Adrenal gland (tissue), 12 donors: ENCODE data around the gene NR4A1. TPM values are rescaled to one million over a fixed set of nuclear protein-coding genes. Genes with fewer than 3 reads are reported as not detected.

Experiments used
- DNase-seq, 7 donors: peaks; one replicate each; pipeline ENCODE4 v3.0.0-alpha.2; 2019 to 2020
- H3K27ac ChIP-seq, 5 donors: fragments of 200-600 bp; sonication (generic) in 4 of 5; 1 replicate in 3 of 5; 2 replicates in 2 of 5; pipeline versions ENCODE4 v1.5.1 to v1.8.0; 2016 to 2020; ENCODE audit warnings: mild to moderate bottlenecking in 1 of 5
- H3K27me3 ChIP-seq: fragments of 200-600 bp; 2 replicates; pipeline ENCODE4 v1.8.0; 2021
- H3K36me3 ChIP-seq, 2 donors: fragments of 200-600 bp; replicated peaks in 1 of 2; 1 replicate in 1 of 2; 2 replicates in 1 of 2; pipeline versions ENCODE4 v1.5.1 to v1.8.0; 2018 to 2022
- H3K4me1 ChIP-seq, 2 donors: fragments of 200-600 bp; replicated peaks in 1 of 2; 1 replicate in 1 of 2; 2 replicates in 1 of 2; pipeline versions ENCODE4 v1.5.1 to v1.8.0; 2018 to 2021
- H3K4me3 ChIP-seq, 4 donors: fragments of 200-600 bp; sonication (generic) in 3 of 4; one replicate each; pipeline ENCODE4 v1.5.1; 2016 to 2018
- H3K9me3 ChIP-seq, 3 donors: fragments of 200-600 bp; sonication (generic) in 1 of 3; replicated peaks in 1 of 3; 1 replicate in 2 of 3; 2 replicates in 1 of 3; pipeline versions ENCODE4 v1.5.1 to v1.8.0; 2016 to 2021
- CTCF ChIP-seq, 6 experiments: fragments of 450-650 bp in 4 of 6; fragments of 200-600 bp in 2 of 6; sonication (generic) in 1 of 6; IDR thresholded peaks; 1 replicate in 5 of 6; 2 replicates in 1 of 6; pipeline versions ENCODE4 v1.5.1 to v1.8.0; 2016 to 2021; ENCODE audit warnings: antibody characterized with exemption in 6 of 6, mild to moderate bottlenecking in 2 of 6, moderate library complexity in 1 of 6
- POLR2A ChIP-seq, 2 donors: fragments of 450-650 bp; IDR thresholded peaks; one replicate each; pipeline ENCODE4 v1.6.1; 2017; ENCODE audit warnings: antibody characterized with exemption in 2 of 2, mild to moderate bottlenecking in 2 of 2, moderate library complexity in 1 of 2
- WGBS, 4 donors: extraction: QIAGEN DNeasy Blood & Tissue Kit in 2 of 4; methylation state at CpG; one replicate each; pipeline versions ENCODE4 v1.1.5 to v1.1.7; 2013 to 2017; 5-methylcytosine and 5-hydroxymethylcytosine counted together
- intact Hi-C, 2 donors: fragments of 100-400 bp; cut with DNase I; formaldehyde crosslinking; loops; one replicate each; pipeline versions ENCODE4 v1.14.1 to v1.15.0; 2022 to 2023
- polyA plus RNA-seq, 3 donors: library from polyadenylated mRNA; stranded (reverse); fragments of 200-250 nt in 2 of 3; fragments of 350-450 nt in 1 of 3; fragmentation: Illumina TruSeq in 1 of 3; extraction: RNeasy Lipid Tissue Mini Kit (QIAGEN cat#74804) in 1 of 3; gene quantifications; one replicate each; pipeline ENCODE4 v1.2.3, GENCODE V29; 2013 to 2014
- total RNA-seq, 9 donors: library from RNA; depleted of rRNA in 4 of 9; stranded (reverse); fragments of >200 nt in 4 of 9; fragments of 120-200 nt in 1 of 9; fragmentation: NEBNext Ultra II Directional in 1 of 9; extraction: Animal tissue kit (Norgen Biotek cat#: 25700) in 1 of 9; gene quantifications; one replicate each; pipeline versions ENCODE4 v1.1.0 to v1.2.4, GENCODE V29; 2013 to 2023
- donor health status: healthy with polysubstance abuse.
- donor health status: Bipolar disorder and iron deficiency.
- donor health status: DM: yes; HTN: yes; CAD: no.
- donor health status: DM: no; HTN: no; CAD: no.
- donor health status: DM: no; HTN: no; CAD: no.
- donor health status: DM: yes; HTN: yes; CAD: no.

The NR4A1 gene
- total and polyA plus RNA-seq, 12 donors = 19.0 to 854 (median 185) TPM

GRCh38 chr12:52063981-52064649 lies 12.9 kb downstream of the NR4A1 start:
- 33 to 46% (median 43%) methylated on average over 8 to 12 of the region's 12 CpGs for WGBS, 4 donors
- intact Hi-C loops = no loop called here

GRCh38 chr12:52066346-52067080 lies 15.3 kb downstream of the NR4A1 start:
- no peak for DNase-seq
- Histone ChIP-seq H3K36me3 (no peaks in the 10 kb centered on the region), H3K27me3 (no peaks in the 10 kb centered on the region), H3K27ac (peak overlapping the region; percentile 28 to 72 (median 52)), H3K4me3 (no peak overlapping the region), H3K9me3 (no peaks in the 10 kb centered on the region), H3K4me1 (peaks cover 53 to 58% of the 10 kb centered on the region in 2 donors)
- intact Hi-C loops = no loop called here
- TF ChIP-seq POLR2A (IDR thresholded peaks at IDR 0.05) (no peak), CTCF (IDR thresholded peaks at IDR 0.05) (no peak)
- WGBS, 4 donors = 63 to 72% (median 67%) methylated on average over 7 to 8 of the region's 8 CpGs

More at GRCh38 chr12:52063981-52064649, 12.9 kb downstream of the NR4A1 start:
- DNase-seq = peak; percentile 86 to 94 (median 91)
- peaks cover 0 to 8% of the 10 kb centered on the region in 2 donors for H3K36me3 ChIP-seq
- H3K9me3 ChIP-seq = no peaks in the 10 kb centered on the region
- TF ChIP-seq POLR2A (IDR thresholded peaks at IDR 0.05) (peak in 1 of 2 donors; percentile 56), CTCF (IDR thresholded peaks at IDR 0.05) (no peak)
- H3K4me1 ChIP-seq = peaks cover 38 to 43% of the 10 kb centered on the region in 2 donors
- H3K27me3 ChIP-seq = no peaks in the 10 kb centered on the region
- no peak overlapping the region for H3K4me3 ChIP-seq
- peak overlapping the region; percentile 75 to 98 (median 87) for H3K27ac ChIP-seq

GRCh38 chr12:52067081-52067374 lies 15.8 kb downstream of the NR4A1 start:
- Histone ChIP-seq H3K9me3 (no peaks in the 10 kb centered on the region), H3K36me3 (peaks cover 0 to 2% of the 10 kb centered on the region in 2 donors), H3K4me1 (peaks cover 55 to 62% of the 10 kb centered on the region in 2 donors), H3K27ac (peak overlapping the region; percentile 28 to 72 (median 52)), H3K27me3 (no peaks in the 10 kb centered on the region), H3K4me3 (no peak overlapping the region)
- TF ChIP-seq POLR2A (IDR thresholded peaks at IDR 0.05) (no peak), CTCF (IDR thresholded peaks at IDR 0.05) (no peak)
- intact Hi-C loops = no loop called here
- WGBS, 4 donors = 32 to 64% (median 50%) methylated on average over 3 of the region's 3 CpGs
- peak in 5 of 7 donors; percentile 56 to 76 (median 70) for DNase-seq

GRCh38 chr12:52069327-52070184 lies 18.3 kb downstream of the NR4A1 start, which contains the start of gene ATG101:
ATG101 (plus strand) TSS chr12:52069978; CDS start chr12:52073651, 3,673 bp downstream.
- H3K27ac ChIP-seq = peak within 1 kb of the TSS in 4 of 5 donors; percentile 72 to 95 (median 83)
- peak; percentile 28 to 57 (median 50) for TF ChIP-seq CTCF (IDR thresholded peaks at IDR 0.05)
- TF ChIP-seq POLR2A (IDR thresholded peaks at IDR 0.05) = peak; percentile 66 to 78
- intact Hi-C loops = no loop called here
- peak within 1 kb of the TSS; percentile 79 to 92 (median 82) for H3K4me3 ChIP-seq
- H3K36me3 ChIP-seq = peaks cover 0 to 22% of the 10 kb centered on the region in 2 donors
- no peaks in the 10 kb centered on the region for H3K9me3 ChIP-seq
- peak; percentile 90 to 97 (median 95) for DNase-seq
- H3K4me1 ChIP-seq = peaks cover 30 to 55% of the 10 kb centered on the region in 2 donors
- H3K27me3 ChIP-seq = no peaks in the 10 kb centered on the region
- 0 to 1% (median 0%) methylated on average over 17 to 60 of the region's 60 CpGs for WGBS, 4 donors
